Neural progenitor cell (in vitro differentiated cells): ENCODE results near the gene ZNF350.

Experiments used
- CTCF ChIP-seq: fragments of 200-600 bp; sonication (generic); IDR thresholded peaks from 2 replicates; pipeline ENCODE4 v1.5.1; 2017; ENCODE audit warnings: antibody characterized with exemption, mild to moderate bottlenecking
- EZH2 ChIP-seq: fragments of 200-600 bp; sonication (generic); IDR thresholded peaks from 2 replicates; pipeline ENCODE4 v1.6.1; 2017; ENCODE audit warnings: antibody characterized with exemption, mild to moderate bottlenecking, moderate library complexity
- EZH2phosphoT487 ChIP-seq: fragments of 200-600 bp; sonication (generic); IDR thresholded peaks from 2 replicates; pipeline ENCODE4 v1.6.1; 2017; ENCODE audit warnings: antibody characterized with exemption

DNA sequence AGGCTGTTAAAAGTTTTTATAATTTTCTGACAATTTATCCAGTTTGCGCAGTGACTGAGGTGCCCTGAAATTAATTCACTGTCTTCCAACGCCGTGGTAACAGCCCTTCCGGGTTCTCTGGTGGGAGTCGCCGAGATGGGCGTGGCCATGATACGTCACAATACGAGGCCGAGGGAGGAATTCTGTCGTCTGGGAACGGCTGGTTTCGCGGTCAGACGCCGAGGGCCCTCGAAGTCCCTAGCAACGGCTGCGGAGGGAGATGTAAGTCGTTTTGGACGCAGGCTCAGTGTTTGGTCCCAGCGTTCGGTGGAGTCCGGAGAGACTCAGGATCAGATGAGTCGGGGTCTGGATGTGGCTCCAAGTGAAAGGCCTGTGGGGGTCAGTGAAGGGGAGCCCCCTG lies 37.7 kb downstream of the ZNF350 start:
- TF ChIP-seq CTCF (no peak), EZH2phosphoT487 (no peak), EZH2 (no peak)
